PC-9 (cell line): Measurements from ENCODE around the gene ELOVL1. TPM values are rescaled to one million over a fixed set of nuclear protein-coding genes. Genes with fewer than 3 reads are reported as not detected.

Experiments
- BruUV-seq: library from RNA; stranded (reverse); fragments of 400-500 nt; replicated peaks from 2 replicates; lab custom pipeline; 2021; lab: Mats Ljungman, UMichigan
- CTCF ChIA-PET: fragments of 300-600 bp; sonication (Branson Sonifier 250); formaldehyde crosslinking; loops from one replicate; lab custom pipeline; 2022; ENCODE audit warnings: antibody characterized with exemption; lab: Charles Lee
- POLR2A ChIA-PET: fragments of 300-600 bp; sonication (Branson Sonifier 250); formaldehyde crosslinking; loops from one replicate; lab custom pipeline; 2022; ENCODE audit warnings: antibody characterized with exemption; ENCODE audit not compliant: unreplicated experiment; lab: Charles Lee
- DNase-seq, 2 experiments: peaks; one replicate each; pipeline versions ENCODE4 v3.0.0 to v3.0.0-alpha.2; 2015 to 2022; ENCODE audit warnings: mixed read lengths in 1 of 2
- H2AFZ ChIP-seq: fragments of 200-600 bp; sonication (generic); 2 replicates; pipeline ENCODE4 v1.8.1; 2017; ENCODE audit warnings: antibody characterized with exemption
- H3F3A ChIP-seq: fragments of 200-600 bp; sonication (generic); 2 replicates; pipeline ENCODE4 v1.8.1; 2017; ENCODE audit warnings: antibody characterized with exemption, mild to moderate bottlenecking, low read depth; ENCODE audit not compliant: insufficient read depth
- H3K27ac ChIP-seq: fragments of 200-600 bp; sonication (generic); 2 replicates; pipeline ENCODE4 v1.6.1; 2016; ENCODE audit warnings: mixed run types
- H3K27me3 ChIP-seq: fragments of 200-600 bp; sonication (generic); 2 replicates; pipeline ENCODE4 v1.6.1; 2016; ENCODE audit warnings: low read depth, mixed run types; ENCODE audit not compliant: insufficient read depth
- H3K36me3 ChIP-seq: fragments of 200-600 bp; sonication (generic); 2 replicates; pipeline ENCODE4 v1.6.1; 2016; ENCODE audit warnings: low read depth, mixed run types
- H3K4me1 ChIP-seq: fragments of 200-600 bp; sonication (generic); replicated peaks from 2 replicates; pipeline ENCODE4 v1.6.1; 2016; ENCODE audit warnings: mixed run types; ENCODE audit not compliant: insufficient read depth
- H3K4me2 ChIP-seq: fragments of 200-600 bp; sonication (generic); 2 replicates; pipeline ENCODE4 v1.6.1; 2017; ENCODE audit warnings: mixed run types
- H3K4me3 ChIP-seq: fragments of 200-600 bp; sonication (generic); 2 replicates; pipeline ENCODE4 v1.6.1; 2016; ENCODE audit warnings: mixed run types
- H3K79me2 ChIP-seq: fragments of 200-600 bp; sonication (generic); 2 replicates; pipeline ENCODE4 v1.6.1; 2017; ENCODE audit warnings: low read depth, mixed run types
- H3K9me2 ChIP-seq: fragments of 200-600 bp; sonication (generic); 2 replicates; pipeline ENCODE4 v1.8.1; 2017; ENCODE audit warnings: mild to moderate bottlenecking; ENCODE audit not compliant: insufficient read depth
- H3K9me3 ChIP-seq: fragments of 200-600 bp; sonication (generic); 2 replicates; pipeline ENCODE4 v1.8.1; 2016; ENCODE audit warnings: low read depth; ENCODE audit not compliant: insufficient read depth
- H4K20me1 ChIP-seq: fragments of 200-600 bp; sonication (generic); 2 replicates; pipeline ENCODE4 v1.8.1; 2017; ENCODE audit not compliant: insufficient read depth
- EZH2 ChIP-seq: fragments of 200-600 bp; sonication (generic); IDR thresholded peaks from 2 replicates; pipeline ENCODE4 v1.8.0; 2017; ENCODE audit warnings: antibody characterized with exemption, low read depth
- intact Hi-C: fragments of 100-400 bp; cut with micrococcal nuclease; formaldehyde crosslinking; loops from one replicate; pipeline ENCODE4 v1.10.0; 2022; ENCODE audit not compliant: unreplicated experiment
- total RNA-seq: library from RNA; stranded (reverse); gene quantifications from 2 replicates; pipeline ENCODE4 v1.2.3, GENCODE V29; 2021
- TF ChIP-seq, protein P1 (sequence below): fragments of 200-600 bp; sonication (generic); conservative IDR thresholded peaks from 2 replicates; pipeline ENCODE4 v1.6.1; 2017; ENCODE audit warnings: mixed run types, antibody characterized with exemption, mild to moderate bottlenecking, moderate library complexity

The ELOVL1 gene
- total RNA-seq, 1 experiment from 2014 or later: 131 TPM

DNA sequence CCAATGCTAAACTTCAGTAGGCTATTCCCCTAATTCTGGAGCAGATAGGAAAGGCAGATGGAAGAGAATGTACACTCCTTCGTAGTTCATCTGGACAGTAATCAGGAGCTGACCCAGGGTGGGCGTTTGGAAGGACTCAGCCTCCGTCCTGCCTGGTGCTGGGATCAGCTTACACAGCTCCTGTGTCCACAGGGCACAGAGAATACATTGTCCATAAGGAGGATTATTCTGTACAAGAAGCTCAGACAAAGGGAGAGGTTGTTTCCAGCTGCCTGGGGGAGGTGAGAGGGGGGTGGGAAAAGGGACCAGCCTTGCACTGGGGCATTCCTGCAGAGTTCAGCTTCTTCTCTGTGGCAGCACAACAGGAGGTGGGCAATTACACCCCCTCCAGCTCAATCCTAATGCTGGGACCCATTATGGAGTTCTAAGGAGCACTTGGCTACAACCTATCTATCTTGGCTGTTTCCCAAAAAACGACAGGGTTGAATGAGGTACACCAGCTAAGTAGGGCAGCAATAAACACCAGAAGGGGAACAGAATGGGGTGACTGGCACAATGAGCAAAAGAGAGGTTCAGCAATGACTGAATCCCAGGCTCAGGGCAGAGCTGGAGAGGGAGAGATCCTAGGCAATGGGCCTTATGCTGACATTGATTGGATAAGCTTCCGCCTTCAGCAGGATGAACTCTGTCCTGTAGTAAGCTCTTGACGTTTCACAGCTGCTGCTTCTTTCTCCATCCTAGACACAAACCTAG lies 14.4 kb upstream of the ELOVL1 start:
- Histone ChIP-seq H3K4me3 (no peak overlapping the region), H3F3A (peaks cover 29% of the 10 kb centered on the region; the same call in 1 of the 2 replicates), H3K27ac (no peak overlapping the region), H3K9me3 (no peaks in the 10 kb centered on the region), H4K20me1 (no peaks in the 10 kb centered on the region), H3K4me1 (no peaks in the 10 kb centered on the region), H3K4me2 (no peak overlapping the region), H3K9me2 (no peaks in the 10 kb centered on the region), H3K27me3 (no peaks in the 10 kb centered on the region), H3K79me2 (peaks cover 6% of the 10 kb centered on the region), H2AFZ (no peak overlapping the region), H3K36me3 (peaks cover 35% of the 10 kb centered on the region)
- TF ChIP-seq, protein P1, sequence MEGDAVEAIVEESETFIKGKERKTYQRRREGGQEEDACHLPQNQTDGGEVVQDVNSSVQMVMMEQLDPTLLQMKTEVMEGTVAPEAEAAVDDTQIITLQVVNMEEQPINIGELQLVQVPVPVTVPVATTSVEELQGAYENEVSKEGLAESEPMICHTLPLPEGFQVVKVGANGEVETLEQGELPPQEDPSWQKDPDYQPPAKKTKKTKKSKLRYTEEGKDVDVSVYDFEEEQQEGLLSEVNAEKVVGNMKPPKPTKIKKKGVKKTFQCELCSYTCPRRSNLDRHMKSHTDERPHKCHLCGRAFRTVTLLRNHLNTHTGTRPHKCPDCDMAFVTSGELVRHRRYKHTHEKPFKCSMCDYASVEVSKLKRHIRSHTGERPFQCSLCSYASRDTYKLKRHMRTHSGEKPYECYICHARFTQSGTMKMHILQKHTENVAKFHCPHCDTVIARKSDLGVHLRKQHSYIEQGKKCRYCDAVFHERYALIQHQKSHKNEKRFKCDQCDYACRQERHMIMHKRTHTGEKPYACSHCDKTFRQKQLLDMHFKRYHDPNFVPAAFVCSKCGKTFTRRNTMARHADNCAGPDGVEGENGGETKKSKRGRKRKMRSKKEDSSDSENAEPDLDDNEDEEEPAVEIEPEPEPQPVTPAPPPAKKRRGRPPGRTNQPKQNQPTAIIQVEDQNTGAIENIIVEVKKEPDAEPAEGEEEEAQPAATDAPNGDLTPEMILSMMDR: no peak
- no peak for TF ChIP-seq EZH2
- DNase-seq: no peak
- POLR2A ChIA-PET: interaction anchor here (0.7 kb wide), 2 partner anchors 96 to 177 kb away, joined by 7 to 34 read pairs; no protein-coding TSS in a partner anchor
- intact Hi-C loops: no loop called here
- CTCF ChIA-PET: interaction anchor here (0.6 to 0.9 kb wide), 2 partner anchors 12 to 96 kb away, joined by 5 to 17 read pairs; partner anchors contain the start of gene C1orf210
- no TSS peak for BruUV-seq

DNA sequence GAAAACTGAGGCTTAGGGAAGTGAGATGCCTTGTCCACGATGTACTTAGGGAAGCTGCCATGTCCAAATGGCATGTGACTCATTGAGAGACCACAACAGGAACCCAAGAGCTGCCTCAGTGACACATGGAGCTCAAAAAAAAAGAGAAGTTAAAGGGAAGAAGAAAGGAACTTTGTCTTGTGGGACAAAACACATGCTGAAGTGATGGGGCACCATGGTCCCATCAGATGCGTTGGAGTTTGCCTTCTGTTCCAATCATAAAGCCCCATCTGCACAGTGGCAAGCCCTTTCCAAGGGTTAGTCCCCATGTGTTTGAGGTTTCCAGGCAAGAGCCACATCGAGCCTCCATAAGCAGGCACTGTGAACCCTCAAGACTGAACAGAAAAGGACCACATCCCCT lies 13.8 kb upstream of the ELOVL1 start:
- H3K4me1 ChIP-seq: no peaks in the 10 kb centered on the region
- no peak overlapping the region for H3K4me2 ChIP-seq
- H3K79me2 ChIP-seq: peaks cover under 1% of the 10 kb centered on the region; the same call in 1 of the 2 replicates
- no peaks in the 10 kb centered on the region for H4K20me1 ChIP-seq
- H3K4me3 ChIP-seq: no peak overlapping the region
- no peak overlapping the region for H2AFZ ChIP-seq
- H3K27me3 ChIP-seq: no peaks in the 10 kb centered on the region
- POLR2A ChIA-PET: interaction anchor here (0.6 to 0.7 kb wide), 2 partner anchors 8 to 176 kb away, joined by 4 to 34 read pairs; no protein-coding TSS in a partner anchor
- H3K9me3 ChIP-seq: no peaks in the 10 kb centered on the region
- no peak for DNase-seq
- H3K9me2 ChIP-seq: no peaks in the 10 kb centered on the region
- TF ChIP-seq, protein P1: no peak
- TF ChIP-seq EZH2: no peak
- H3F3A ChIP-seq: peaks cover 28% of the 10 kb centered on the region; the same call in 1 of the 2 replicates
- no TSS peak for BruUV-seq
- H3K36me3 ChIP-seq: peaks cover 30% of the 10 kb centered on the region
- CTCF ChIA-PET: interaction anchor here (0.6 kb wide), 1 partner anchor 13 kb away, joined by 17 read pairs; no protein-coding TSS in a partner anchor
- intact Hi-C loops: no loop called here
- H3K27ac ChIP-seq: no peak overlapping the region

DNA sequence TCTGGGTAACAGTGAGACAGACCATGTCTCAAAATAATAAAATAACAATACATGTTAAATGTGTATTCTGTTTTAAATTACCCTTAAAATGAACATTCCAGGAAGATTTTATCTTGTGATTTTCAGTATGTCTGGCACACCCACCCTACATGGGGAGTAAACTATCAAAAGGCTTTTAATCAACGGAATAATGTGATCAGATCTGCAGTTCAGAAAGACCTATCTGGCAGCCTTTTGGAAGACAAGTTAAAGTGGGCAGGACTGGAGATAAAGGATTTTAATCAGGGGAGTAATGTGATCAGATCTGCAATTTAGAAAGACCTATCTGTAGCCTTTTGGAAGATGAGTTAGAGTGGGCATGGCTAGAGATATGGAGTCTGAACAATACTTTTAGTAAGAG lies 11.7 kb upstream of the ELOVL1 start:
- CTCF ChIA-PET: no interaction called here
- intact Hi-C loops: no loop called here
- no TSS peak for BruUV-seq

More for the DNA sequence above, 11.7 kb upstream of the ELOVL1 start:
- no peak overlapping the region for H3K4me2 ChIP-seq
- H3K9me2 ChIP-seq: no peaks in the 10 kb centered on the region
- peaks cover 19% of the 10 kb centered on the region; the same call in 1 of the 2 replicates for H3F3A ChIP-seq
- H4K20me1 ChIP-seq: no peaks in the 10 kb centered on the region
- no peaks in the 10 kb centered on the region for H3K9me3 ChIP-seq
- no peak for DNase-seq
- H3K79me2 ChIP-seq: 0 out of 2 replicates have a peak, but pooled peaks cover 2% of the 10 kb centered on the region
- no peak for TF ChIP-seq EZH2
- TF ChIP-seq, protein P1: no peak
- no peaks in the 10 kb centered on the region for H3K27me3 ChIP-seq
- H3K4me3 ChIP-seq: no peak overlapping the region
- no peak overlapping the region for H2AFZ ChIP-seq
- H3K4me1 ChIP-seq: peaks cover 2% of the 10 kb centered on the region; the same call in 1 of the 2 replicates
- POLR2A ChIA-PET: no interaction called here
- peaks cover 11% of the 10 kb centered on the region; the same call in 1 of the 2 replicates for H3K36me3 ChIP-seq
- H3K27ac ChIP-seq: no peak overlapping the region
